ENCODE data around the gene OPN3. TPM values are rescaled to one million over a fixed set of nuclear protein-coding genes. Genes with fewer than 3 reads are reported as not detected.

The OPN3 gene, protein sequence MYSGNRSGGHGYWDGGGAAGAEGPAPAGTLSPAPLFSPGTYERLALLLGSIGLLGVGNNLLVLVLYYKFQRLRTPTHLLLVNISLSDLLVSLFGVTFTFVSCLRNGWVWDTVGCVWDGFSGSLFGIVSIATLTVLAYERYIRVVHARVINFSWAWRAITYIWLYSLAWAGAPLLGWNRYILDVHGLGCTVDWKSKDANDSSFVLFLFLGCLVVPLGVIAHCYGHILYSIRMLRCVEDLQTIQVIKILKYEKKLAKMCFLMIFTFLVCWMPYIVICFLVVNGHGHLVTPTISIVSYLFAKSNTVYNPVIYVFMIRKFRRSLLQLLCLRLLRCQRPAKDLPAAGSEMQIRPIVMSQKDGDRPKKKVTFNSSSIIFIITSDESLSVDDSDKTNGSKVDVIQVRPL
- total RNA-seq: 29.2 and 29.6 TPM in 2 replicates
- 65.2 TPM for total RNA-seq (2013)
- 21.0 and 29.3 TPM in 2 replicates for polyA plus RNA-seq
- 50.6 and 53.8 TPM in 2 replicates for polyA minus RNA-seq

DNA sequence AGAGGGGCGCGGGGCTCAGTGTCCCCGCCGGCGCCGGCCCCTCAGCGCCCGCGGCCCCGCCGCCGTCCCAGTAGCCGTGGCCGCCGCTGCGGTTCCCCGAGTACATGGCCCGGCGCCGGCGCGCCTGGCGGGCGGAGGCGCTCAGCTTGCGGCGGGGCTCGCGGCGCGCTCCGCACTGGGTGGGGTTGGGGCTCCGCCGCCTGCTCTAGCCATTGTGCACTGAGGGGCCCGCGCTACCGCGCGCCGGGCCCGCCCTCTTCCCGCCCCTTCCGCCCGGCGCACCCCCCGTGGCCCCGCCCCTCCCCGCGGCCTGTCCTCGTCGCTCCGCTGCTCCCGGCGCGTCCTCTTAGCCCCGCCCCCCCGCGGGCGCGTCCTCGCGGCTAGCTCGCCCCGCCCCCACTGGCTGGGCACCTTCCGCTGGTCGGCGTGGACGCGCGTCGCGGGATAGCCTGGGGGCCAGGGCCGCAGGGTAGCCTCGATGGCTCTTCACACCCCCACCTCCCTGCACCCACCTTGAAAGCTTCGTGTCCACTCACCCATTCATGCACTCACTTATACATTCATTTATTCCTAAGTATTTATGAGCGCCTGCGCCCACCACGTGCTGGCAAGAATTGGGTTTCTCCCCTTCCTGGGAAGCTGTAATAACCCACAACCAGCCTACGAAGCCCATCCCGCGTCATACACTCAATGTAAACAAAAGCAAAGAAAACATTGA lies at the start of gene OPN3, which contains the start of gene CHML:
Gene OPN3 (minus strand): TSS at position 221 of the 718 bp plus-strand sequence. CDS start 115 bp downstream, at position 106.
Gene CHML (minus strand): TSS at position 221 of the 718 bp plus-strand sequence. CDS start 4,603 bp downstream, outside the sequence.
- H3K9me3 ChIP-seq (ENCODE audit: control extremely low read depth in 1 of 3, control insufficient read depth in 2 of 3, insufficient read depth in 1 of 3, low read length in 2 of 3): peaks cover 0 to 4% (median 0%) of the 10 kb centered on the region in 3 donors
- H3K4me1 ChIP-seq (ENCODE audit: control insufficient read depth in 2 of 2, insufficient read depth in 2 of 2, low read length in 2 of 2): peaks cover 36 to 43% of the 10 kb centered on the region in 2 donors
- WGBS (ENCODE audit: insufficient coverage): 2% methylated on average over 78 of the region's 81 CpGs
- H3K27me3 ChIP-seq (replicated peaks in 1 of 4; ENCODE audit: control extremely low read depth in 1 of 4, control insufficient read depth in 3 of 4, insufficient read depth in 4 of 4, low read length in 3 of 4): no peaks in the 10 kb centered on the region
- no peaks in the 10 kb centered on the region for H4K20me1 ChIP-seq (ENCODE audit: control insufficient read depth, insufficient read depth, low read length, poor library complexity, severe bottlenecking)
- peak within 1 kb of the TSS; percentile 93 for H3K9ac ChIP-seq (ENCODE audit: low read length)
- Mint-ChIP-seq H3K27ac (peak within 1 kb of the TSS; percentile 93), H3K4me1 (peaks cover 50% of the 10 kb centered on the region), H3K27me3 (no peaks in the 10 kb centered on the region), H3K4me3 (peak within 1 kb of the TSS; percentile 84), H3K9me3 (ENCODE audit: insufficient read depth) (peaks cover 3% of the 10 kb centered on the region)
- peak within 1 kb of the TSS; percentile 71 for H3K4me2 ChIP-seq (replicated peaks; ENCODE audit: low read depth, low read length, poor library complexity, severe bottlenecking)
- no peaks in the 10 kb centered on the region for H3K36me3 ChIP-seq (replicated peaks in 1 of 2; ENCODE audit: control extremely low read depth in 1 of 2, control insufficient read depth in 1 of 2, extremely low read depth in 1 of 2, insufficient read depth in 2 of 2, low read length in 1 of 2)
- peak within 1 kb of the TSS; percentile 71 to 81 for H3K27ac ChIP-seq (ENCODE audit: low read length in 2 of 2)
- H3K79me2 ChIP-seq (ENCODE audit: control insufficient read depth, insufficient read depth, low read length): peaks cover 42% of the 10 kb centered on the region
- DNase-seq (peak; percentile 93), ATAC-seq (ENCODE audit: low read depth) (peak; percentile 94)
- ChIA-PET CTCF (interaction anchor here (0.8 to 1.9 kb wide), 9 partner anchors 13 to 207 kb away, joined by 3 to 7 read pairs (median 3); partner anchors contain the start of gene EXO1), POLR2A (interaction anchor here (1.0 to 1.5 kb wide), 6 partner anchors 11 to 208 kb away, joined by 3 to 5 read pairs (median 4); partner anchors contain the start of gene EXO1)
- no peak for TF ChIP-seq EZH2 (IDR thresholded peaks at IDR 0.05; ENCODE audit: borderline replicate concordance, insufficient read depth, low read depth, low read length, poor library complexity, severe bottlenecking)
- TF ChIP-seq, protein P1, sequence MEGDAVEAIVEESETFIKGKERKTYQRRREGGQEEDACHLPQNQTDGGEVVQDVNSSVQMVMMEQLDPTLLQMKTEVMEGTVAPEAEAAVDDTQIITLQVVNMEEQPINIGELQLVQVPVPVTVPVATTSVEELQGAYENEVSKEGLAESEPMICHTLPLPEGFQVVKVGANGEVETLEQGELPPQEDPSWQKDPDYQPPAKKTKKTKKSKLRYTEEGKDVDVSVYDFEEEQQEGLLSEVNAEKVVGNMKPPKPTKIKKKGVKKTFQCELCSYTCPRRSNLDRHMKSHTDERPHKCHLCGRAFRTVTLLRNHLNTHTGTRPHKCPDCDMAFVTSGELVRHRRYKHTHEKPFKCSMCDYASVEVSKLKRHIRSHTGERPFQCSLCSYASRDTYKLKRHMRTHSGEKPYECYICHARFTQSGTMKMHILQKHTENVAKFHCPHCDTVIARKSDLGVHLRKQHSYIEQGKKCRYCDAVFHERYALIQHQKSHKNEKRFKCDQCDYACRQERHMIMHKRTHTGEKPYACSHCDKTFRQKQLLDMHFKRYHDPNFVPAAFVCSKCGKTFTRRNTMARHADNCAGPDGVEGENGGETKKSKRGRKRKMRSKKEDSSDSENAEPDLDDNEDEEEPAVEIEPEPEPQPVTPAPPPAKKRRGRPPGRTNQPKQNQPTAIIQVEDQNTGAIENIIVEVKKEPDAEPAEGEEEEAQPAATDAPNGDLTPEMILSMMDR (IDR thresholded peaks at IDR 0.05): no peak
- intact Hi-C loops (cut with micrococcal nuclease): loop anchor here (1.0 kb wide), 5 partner anchors 88 to 1615 kb away; partner anchors contain the start of genes CEP170, FH and KMO
- H2AFZ ChIP-seq (ENCODE audit: insufficient read depth, low read depth, low read length, poor library complexity, severe bottlenecking): peak within 1 kb of the TSS; percentile 85
- peak within 1 kb of the TSS; percentile 78 to 97 (median 94) for H3K4me3 ChIP-seq (ENCODE audit: control extremely low read depth in 1 of 5, extremely low read depth in 1 of 5, insufficient read depth in 1 of 5, low read depth in 2 of 5, low read length in 4 of 5)

Data from B cell (primary cell).